NT2/D1 (cell line): ENCODE data around the gene BCAS3.

Experiments
- DNase-seq: peaks from one replicate; pipeline ENCODE4 v3.0.0-alpha.2; 2011; ENCODE audit warnings: low read depth, low spot score
- H3K27me3 ChIP-seq: 2 replicates; pipeline ENCODE4 v1.6.0; 2011; ENCODE audit warnings: mild to moderate bottlenecking; ENCODE audit not compliant: insufficient read length, insufficient read depth
- H3K36me3 ChIP-seq: 2 replicates; pipeline ENCODE4 v1.6.1; 2011; ENCODE audit warnings: mild to moderate bottlenecking, low read length, mixed read lengths; ENCODE audit not compliant: insufficient read depth, insufficient read length
- H3K4me1 ChIP-seq: 2 replicates; pipeline ENCODE4 v1.5.1; 2011; ENCODE audit not compliant: insufficient read depth, insufficient read length
- H3K4me3 ChIP-seq: 2 replicates; pipeline ENCODE4 v1.5.1; 2011; ENCODE audit warnings: low read depth; ENCODE audit not compliant: insufficient read length
- H3K9ac ChIP-seq: 2 replicates; pipeline ENCODE4 v1.6.0; 2011; ENCODE audit warnings: low read depth; ENCODE audit not compliant: insufficient read length
- H3K9me3 ChIP-seq: 2 replicates; pipeline ENCODE4 v1.5.1; 2011; ENCODE audit warnings: mild to moderate bottlenecking, low read length; ENCODE audit not compliant: insufficient read depth
- SUZ12 ChIP-seq: IDR thresholded peaks from 2 replicates; pipeline ENCODE4 v1.6.1; 2011; ENCODE audit not compliant: insufficient read length, insufficient read depth; ENCODE audit errors: extremely low read depth
- YY1 ChIP-seq: IDR thresholded peaks from 2 replicates; pipeline ENCODE4 v1.6.1; 2011; ENCODE audit not compliant: insufficient read length, insufficient read depth
- ZNF274 ChIP-seq: IDR thresholded peaks from 2 replicates; pipeline ENCODE4 v1.6.1; 2011; ENCODE audit warnings: mild to moderate bottlenecking, low read depth, low read length

Gene BCAS3

GRCh38 chr17:60729854-60730253 lies 52.2 kb downstream of the BCAS3 start:
- no peak for DNase-seq
- no peaks in the 10 kb centered on the region for H3K36me3 ChIP-seq
- H3K27me3 ChIP-seq = no peaks in the 10 kb centered on the region
- no peak overlapping the region for H3K4me3 ChIP-seq
- no peak overlapping the region for H3K9ac ChIP-seq
- no peaks in the 10 kb centered on the region for H3K9me3 ChIP-seq
- no peak for TF ChIP-seq ZNF274
- TF ChIP-seq YY1 = no peak
- TF ChIP-seq SUZ12 = no peak
- H3K4me1 ChIP-seq = no peaks in the 10 kb centered on the region

GRCh38 chr17:60730273-60730672 lies 52.6 kb downstream of the BCAS3 start:
- Histone ChIP-seq H3K4me1 (no peaks in the 10 kb centered on the region), H3K27me3 (no peaks in the 10 kb centered on the region), H3K9ac (no peak overlapping the region), H3K36me3 (no peaks in the 10 kb centered on the region), H3K4me3 (no peak overlapping the region), H3K9me3 (no peaks in the 10 kb centered on the region)
- no peak for DNase-seq
- TF ChIP-seq YY1 = no peak
- no peak for TF ChIP-seq SUZ12
- TF ChIP-seq ZNF274 = no peak

GRCh38 chr17:60738287-60738686 lies 60.6 kb downstream of the BCAS3 start:
- no peaks in the 10 kb centered on the region for H3K4me1 ChIP-seq
- TF ChIP-seq SUZ12 = no peak
- DNase-seq = no peak
- H3K36me3 ChIP-seq = no peaks in the 10 kb centered on the region
- H3K4me3 ChIP-seq = no peak overlapping the region
- H3K9ac ChIP-seq = no peak overlapping the region
- H3K9me3 ChIP-seq = no peaks in the 10 kb centered on the region
- H3K27me3 ChIP-seq = no peaks in the 10 kb centered on the region

GRCh38 chr17:60740584-60740983 lies 62.9 kb downstream of the BCAS3 start:
- H3K4me3 ChIP-seq = no peak overlapping the region
- no peaks in the 10 kb centered on the region for H3K9me3 ChIP-seq
- no peaks in the 10 kb centered on the region for H3K27me3 ChIP-seq
- no peaks in the 10 kb centered on the region for H3K4me1 ChIP-seq
- no peak for DNase-seq
- H3K36me3 ChIP-seq = no peaks in the 10 kb centered on the region
- no peak overlapping the region for H3K9ac ChIP-seq
- no peak for TF ChIP-seq YY1
- no peak for TF ChIP-seq ZNF274
- no peak for TF ChIP-seq SUZ12

- no peak overlapping the region for H3K9ac ChIP-seq
- H3K4me3 ChIP-seq = no peak overlapping the region
- H3K9me3 ChIP-seq = no peaks in the 10 kb centered on the region
- no peak for DNase-seq
- H3K27me3 ChIP-seq = no peaks in the 10 kb centered on the region
- H3K36me3 ChIP-seq = no peaks in the 10 kb centered on the region
- TF ChIP-seq ZNF274 = no peak
- no peak for TF ChIP-seq YY1
- TF ChIP-seq SUZ12 = no peak
- H3K4me1 ChIP-seq = no peaks in the 10 kb centered on the region
Observed at GRCh38 chr17:60741031-60741430, 63.4 kb downstream of the BCAS3 start.

- no peak for DNase-seq
- no peaks in the 10 kb centered on the region for H3K36me3 ChIP-seq
- no peaks in the 10 kb centered on the region for H3K27me3 ChIP-seq
- H3K4me1 ChIP-seq = no peaks in the 10 kb centered on the region
- no peak overlapping the region for H3K9ac ChIP-seq
- no peaks in the 10 kb centered on the region for H3K9me3 ChIP-seq
- no peak overlapping the region for H3K4me3 ChIP-seq
- TF ChIP-seq YY1 = no peak
- no peak for TF ChIP-seq SUZ12
- no peak for TF ChIP-seq ZNF274
Observed at GRCh38 chr17:60743282-60743681, 65.6 kb downstream of the BCAS3 start.

GRCh38 chr17:60743799-60744198 lies 66.1 kb downstream of the BCAS3 start:
- no peak for DNase-seq

GRCh38 chr17:60744355-60744966 lies 66.8 kb downstream of the BCAS3 start:
- no peak overlapping the region for H3K4me3 ChIP-seq

More at GRCh38 chr17:60743799-60744198, 66.1 kb downstream of the BCAS3 start:
- Histone ChIP-seq H3K9me3 (no peaks in the 10 kb centered on the region), H3K4me3 (no peak overlapping the region), H3K9ac (no peak overlapping the region), H3K36me3 (no peaks in the 10 kb centered on the region), H3K4me1 (no peaks in the 10 kb centered on the region), H3K27me3 (no peaks in the 10 kb centered on the region)
- no peak for TF ChIP-seq YY1

More at GRCh38 chr17:60744355-60744966, 66.8 kb downstream of the BCAS3 start:
- Histone ChIP-seq H3K27me3 (no peaks in the 10 kb centered on the region), H3K36me3 (no peaks in the 10 kb centered on the region), H3K9me3 (no peaks in the 10 kb centered on the region), H3K4me1 (no peaks in the 10 kb centered on the region), H3K9ac (no peak overlapping the region)
- DNase-seq = no peak
- TF ChIP-seq YY1 (no peak), ZNF274 (no peak), SUZ12 (no peak)
